T1000 (cell line): ENCODE data around the gene PPP1R8.

Experiments used
- DNase-seq: peaks from one replicate; lab custom pipeline; 2025; ENCODE audit warnings: mixed read lengths; lab: John Stamatoyannopoulos, UW

The PPP1R8 gene

GRCh38 chr1:27894521-27894920, 63.9 kb downstream of the PPP1R8 start:
- no peak for DNase-seq
